Measurements from ENCODE around the gene ADAM12.

- TF ChIP-seq POLR2A (IDR thresholded peaks at IDR 0.05; ENCODE audit: low read depth, low read length), result no peak
- TF ChIP-seq POLR2AphosphoS5 (IDR thresholded peaks at IDR 0.05; ENCODE audit: low read depth, low read length), result no peak
- no peak for TF ChIP-seq TAF1 (IDR thresholded peaks at IDR 0.05; ENCODE audit: low read depth, low read length)
Measured at GRCh38 chr10:126058104-126058503, 330.2 kb downstream of the ADAM12 start.

Data from GM12891 (cell line).